Measurements from ENCODE around the gene KLK6. TPM values are rescaled to one million over a fixed set of nuclear protein-coding genes. Genes with fewer than 3 reads are reported as not detected.

KLK6 gene
- total RNA-seq, 1 experiment from 2014 or later = 1.5 TPM

DNA sequence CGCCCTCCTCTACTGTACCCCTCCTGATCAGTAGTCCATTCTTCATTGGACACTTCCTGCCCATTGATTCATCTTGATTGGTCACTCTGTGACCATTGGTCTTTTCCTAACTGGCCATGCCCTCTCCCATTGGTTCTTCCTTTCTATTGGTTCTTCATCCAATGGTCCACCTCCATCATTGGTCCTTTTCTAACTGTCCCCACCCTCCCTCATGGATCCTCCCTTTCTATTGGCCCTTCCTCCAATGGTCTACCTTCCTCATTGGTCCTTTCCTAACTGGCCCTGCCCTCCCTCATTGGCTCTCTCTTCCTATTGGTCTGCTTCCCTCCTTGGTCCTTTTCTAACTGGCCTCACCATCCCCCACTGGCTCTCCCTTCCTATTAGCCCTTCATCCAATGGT is 7.1 kb downstream of the KLK6 start:
- intact Hi-C loops (cut with micrococcal nuclease; ENCODE audit: unreplicated experiment) = no loop called here
- H3K4me1 ChIP-seq = no peaks in the 10 kb centered on the region
- Mint-ChIP-seq H3K27me3 (ENCODE audit: insufficient read depth, unreplicated experiment) (peaks cover 12% of the 10 kb centered on the region), H3K9me3 (ENCODE audit: unreplicated experiment) (peaks cover 34% of the 10 kb centered on the region), H3K27ac (ENCODE audit: unreplicated experiment) (no peak overlapping the region), H3K4me3 (ENCODE audit: unreplicated experiment) (no peak overlapping the region), H3K36me3 (ENCODE audit: insufficient read depth, unreplicated experiment) (no peaks in the 10 kb centered on the region), H3K4me1 (ENCODE audit: low read depth, unreplicated experiment) (peaks cover 6% of the 10 kb centered on the region)
- H3K9me3 ChIP-seq = no peaks in the 10 kb centered on the region
- no peaks in the 10 kb centered on the region for H3K27me3 ChIP-seq (replicated peaks; ENCODE audit: control insufficient read depth, insufficient read depth, low read length)
- no peak overlapping the region for H3K4me3 ChIP-seq (ENCODE audit: low read depth, low read length)
- ChIA-PET CTCF (no interaction called here), POLR2A (no interaction called here)
- no TSS peak for BruUV-seq (replicated peaks)
- TF ChIP-seq, protein P1, sequence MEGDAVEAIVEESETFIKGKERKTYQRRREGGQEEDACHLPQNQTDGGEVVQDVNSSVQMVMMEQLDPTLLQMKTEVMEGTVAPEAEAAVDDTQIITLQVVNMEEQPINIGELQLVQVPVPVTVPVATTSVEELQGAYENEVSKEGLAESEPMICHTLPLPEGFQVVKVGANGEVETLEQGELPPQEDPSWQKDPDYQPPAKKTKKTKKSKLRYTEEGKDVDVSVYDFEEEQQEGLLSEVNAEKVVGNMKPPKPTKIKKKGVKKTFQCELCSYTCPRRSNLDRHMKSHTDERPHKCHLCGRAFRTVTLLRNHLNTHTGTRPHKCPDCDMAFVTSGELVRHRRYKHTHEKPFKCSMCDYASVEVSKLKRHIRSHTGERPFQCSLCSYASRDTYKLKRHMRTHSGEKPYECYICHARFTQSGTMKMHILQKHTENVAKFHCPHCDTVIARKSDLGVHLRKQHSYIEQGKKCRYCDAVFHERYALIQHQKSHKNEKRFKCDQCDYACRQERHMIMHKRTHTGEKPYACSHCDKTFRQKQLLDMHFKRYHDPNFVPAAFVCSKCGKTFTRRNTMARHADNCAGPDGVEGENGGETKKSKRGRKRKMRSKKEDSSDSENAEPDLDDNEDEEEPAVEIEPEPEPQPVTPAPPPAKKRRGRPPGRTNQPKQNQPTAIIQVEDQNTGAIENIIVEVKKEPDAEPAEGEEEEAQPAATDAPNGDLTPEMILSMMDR (IDR thresholded peaks at IDR 0.05; ENCODE audit: insufficient read depth in 1 of 2, low read depth in 1 of 2, low read length in 1 of 2, severe bottlenecking in 1 of 2, unreplicated experiment in 1 of 2) = no peak
- DNase-seq = no peak
- H3K36me3 ChIP-seq (ENCODE audit: control insufficient read depth, insufficient read depth, low read length) = no peaks in the 10 kb centered on the region

DNA sequence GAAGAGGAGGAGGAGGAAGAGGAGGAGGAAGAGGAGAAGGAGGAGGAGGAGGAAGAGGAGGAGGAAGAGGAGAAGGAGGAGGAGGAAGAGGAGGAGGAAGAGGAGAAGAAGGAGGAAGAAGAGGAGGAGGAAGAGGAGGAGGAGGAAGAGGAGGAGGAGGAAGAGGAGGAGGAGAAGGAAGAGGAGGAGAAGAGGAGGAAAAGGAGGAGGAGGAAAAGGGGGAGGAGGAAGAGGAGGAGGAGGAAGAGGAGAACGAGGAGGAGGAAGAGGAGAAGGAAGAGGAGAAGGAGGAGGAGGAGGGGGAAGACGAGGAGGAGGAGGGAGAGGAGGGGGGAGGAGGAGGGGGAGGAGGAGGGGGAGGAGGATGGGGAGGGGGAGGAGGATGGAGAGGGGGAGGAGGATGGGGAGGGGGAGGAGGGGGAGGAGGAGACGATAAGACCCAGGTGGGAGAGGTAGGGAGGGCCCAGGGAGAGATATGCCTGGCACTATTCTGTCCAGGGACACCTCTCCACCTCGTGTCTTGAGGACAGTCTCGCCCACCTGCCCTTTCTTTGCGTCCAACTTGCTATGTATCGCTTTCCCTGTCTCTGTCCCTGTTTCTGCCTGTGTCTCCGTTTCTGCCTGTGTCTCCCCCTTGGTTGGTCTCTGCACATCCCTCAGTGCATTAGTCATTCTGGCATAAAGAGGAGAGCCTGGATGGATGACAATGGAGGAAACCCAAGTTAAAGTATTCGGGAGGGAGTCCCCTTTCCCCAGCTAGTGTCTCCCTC is 9.5 kb downstream of the KLK6 start:
- no peaks in the 10 kb centered on the region for H3K9me3 ChIP-seq
- POLR2A ChIA-PET = no interaction called here
- Mint-ChIP-seq H3K9me3 (ENCODE audit: unreplicated experiment) (peaks cover 34% of the 10 kb centered on the region), H3K27ac (ENCODE audit: unreplicated experiment) (no peak overlapping the region), H3K4me1 (ENCODE audit: low read depth, unreplicated experiment) (peaks cover 6% of the 10 kb centered on the region), H3K36me3 (ENCODE audit: insufficient read depth, unreplicated experiment) (no peaks in the 10 kb centered on the region), H3K4me3 (ENCODE audit: unreplicated experiment) (no peak overlapping the region), H3K27me3 (ENCODE audit: insufficient read depth, unreplicated experiment) (peaks cover 15% of the 10 kb centered on the region)
- CTCF ChIA-PET = no interaction called here
- DNase-seq = no peak
- no peaks in the 10 kb centered on the region for H3K4me1 ChIP-seq
- no peaks in the 10 kb centered on the region for H3K36me3 ChIP-seq (ENCODE audit: control insufficient read depth, insufficient read depth, low read length)
- BruUV-seq (replicated peaks) = no TSS peak
- TF ChIP-seq, protein P1 (IDR thresholded peaks at IDR 0.05; ENCODE audit: insufficient read depth in 1 of 2, low read depth in 1 of 2, low read length in 1 of 2, severe bottlenecking in 1 of 2, unreplicated experiment in 1 of 2) = no peak
- no peaks in the 10 kb centered on the region for H3K27me3 ChIP-seq (replicated peaks; ENCODE audit: control insufficient read depth, insufficient read depth, low read length)
- no peak overlapping the region for H3K4me3 ChIP-seq (ENCODE audit: low read depth, low read length)
- intact Hi-C loops (cut with micrococcal nuclease; ENCODE audit: unreplicated experiment) = no loop called here

DNA sequence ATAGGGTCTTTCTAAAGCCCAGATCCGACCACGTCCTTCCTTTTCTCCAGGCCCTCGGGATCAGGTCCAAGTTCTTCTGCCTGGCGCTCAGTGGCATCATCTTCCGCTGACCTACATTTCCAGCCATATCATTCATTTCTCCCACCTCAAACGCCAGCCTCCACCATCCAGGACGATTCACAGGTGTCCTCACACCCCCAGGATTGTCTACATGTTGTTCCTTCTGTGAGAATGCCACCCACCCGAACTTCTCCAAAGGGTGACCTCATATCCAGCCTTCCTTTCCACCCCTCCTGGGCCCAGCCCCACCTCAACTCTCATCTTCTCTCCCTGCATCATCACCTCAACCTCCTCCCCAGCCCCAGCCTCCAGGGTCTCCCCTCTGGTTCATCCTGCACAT is 11.8 kb downstream of the KLK6 start:
- Histone ChIP-seq H3K4me1 (no peaks in the 10 kb centered on the region), H3K4me3 (ENCODE audit: low read depth, low read length) (no peak overlapping the region), H3K36me3 (ENCODE audit: control insufficient read depth, insufficient read depth, low read length) (no peaks in the 10 kb centered on the region), H3K27me3 (replicated peaks; ENCODE audit: control insufficient read depth, insufficient read depth, low read length) (no peaks in the 10 kb centered on the region), H3K9me3 (no peaks in the 10 kb centered on the region)
- no TSS peak for BruUV-seq (replicated peaks)
- Mint-ChIP-seq H3K4me3 (ENCODE audit: unreplicated experiment) (no peak overlapping the region), H3K4me1 (ENCODE audit: low read depth, unreplicated experiment) (peaks cover 6% of the 10 kb centered on the region), H3K27me3 (ENCODE audit: insufficient read depth, unreplicated experiment) (peaks cover 20% of the 10 kb centered on the region), H3K9me3 (ENCODE audit: unreplicated experiment) (peaks cover 27% of the 10 kb centered on the region), H3K27ac (ENCODE audit: unreplicated experiment) (no peak overlapping the region), H3K36me3 (ENCODE audit: insufficient read depth, unreplicated experiment) (no peaks in the 10 kb centered on the region)
- DNase-seq = no peak
- ChIA-PET CTCF (no interaction called here), POLR2A (no interaction called here)
- intact Hi-C loops (cut with micrococcal nuclease; ENCODE audit: unreplicated experiment) = no loop called here
- TF ChIP-seq, protein P1 (IDR thresholded peaks at IDR 0.05; ENCODE audit: insufficient read depth in 1 of 2, low read depth in 1 of 2, low read length in 1 of 2, severe bottlenecking in 1 of 2, unreplicated experiment in 1 of 2) = no peak

Measured in Caco-2 (cell line).